RWPE2 (cell line): ENCODE measurements around the gene LRP1-AS.

Source experiments
- ATAC-seq: fragments of 200-7000 bp; cut with Tn5 transposase; 3 replicates; pipeline ENCODE4 v1.9.1; 2021; ENCODE audit warnings: low read depth
- DNase-seq: peaks from one replicate; pipeline ENCODE4 v3.0.0-alpha.2; 2020; ENCODE audit warnings: low spot score
- H3K27ac ChIP-seq: fragments of 450-650 bp; 2 replicates; pipeline ENCODE4 v1.5.1; 2017; ENCODE audit warnings: mild to moderate bottlenecking; ENCODE audit not compliant: poor library complexity, severe bottlenecking
- H3K27me3 ChIP-seq: fragments of 250-450 bp; sonication (Bioruptor Pico); 2 replicates; pipeline ENCODE4 v1.5.1; 2021; ENCODE audit warnings: mild to moderate bottlenecking, moderate library complexity; ENCODE audit not compliant: insufficient read depth, poor library complexity, severe bottlenecking
- H3K36me3 ChIP-seq: fragments of 250-450 bp; sonication (Bioruptor Pico); 2 replicates; pipeline ENCODE4 v1.5.1; 2020; ENCODE audit warnings: low read depth, mild to moderate bottlenecking, moderate library complexity
- H3K4me1 ChIP-seq: fragments of 250-450 bp; sonication (Bioruptor Pico); 2 replicates; pipeline ENCODE4 v1.5.1; 2021; ENCODE audit warnings: mild to moderate bottlenecking, moderate library complexity; ENCODE audit not compliant: insufficient read depth, poor library complexity, severe bottlenecking
- H3K4me3 ChIP-seq: fragments of 250-450 bp; sonication (Bioruptor Pico); 2 replicates; pipeline ENCODE4 v1.5.1; 2021; ENCODE audit warnings: mild to moderate bottlenecking, moderate library complexity; ENCODE audit not compliant: severe bottlenecking
- H3K9me3 ChIP-seq: fragments of 250-450 bp; sonication (Bioruptor Pico); 2 replicates; pipeline ENCODE4 v1.5.1; 2021; ENCODE audit warnings: mild to moderate bottlenecking, moderate library complexity; ENCODE audit not compliant: severe bottlenecking
- CTCF ChIP-seq: fragments of 450-650 bp; IDR thresholded peaks from one replicate; pipeline ENCODE4 v1.5.1; 2017; ENCODE audit warnings: mild to moderate bottlenecking, moderate library complexity; ENCODE audit not compliant: poor library complexity, severe bottlenecking

LRP1-AS gene

GRCh38 chr12:57134949-57135348 lies 12.5 kb downstream of the LRP1-AS start:
- no peak for DNase-seq
- Histone ChIP-seq H3K4me3 (no peak overlapping the region), H3K36me3 (0 out of 2 replicates have a peak, but pooled peaks cover 7% of the 10 kb centered on the region), H3K9me3 (no peaks in the 10 kb centered on the region), H3K27ac (no peak overlapping the region), H3K4me1 (no peaks in the 10 kb centered on the region), H3K27me3 (no peaks in the 10 kb centered on the region)
- TF ChIP-seq CTCF = no peak
- no peak for ATAC-seq

- no peak for TF ChIP-seq CTCF
- no peaks in the 10 kb centered on the region for H3K9me3 ChIP-seq
- H3K27me3 ChIP-seq = no peaks in the 10 kb centered on the region
- H3K4me3 ChIP-seq = no peak overlapping the region
- no peak for ATAC-seq
- no peaks in the 10 kb centered on the region for H3K36me3 ChIP-seq
- DNase-seq = no peak
- no peak overlapping the region for H3K27ac ChIP-seq
- H3K4me1 ChIP-seq = no peaks in the 10 kb centered on the region
Observed at GRCh38 chr12:57133916-57134315, 13.5 kb downstream of the LRP1-AS start.

- Histone ChIP-seq H3K4me3 (no peak overlapping the region), H3K27ac (no peak overlapping the region), H3K9me3 (no peaks in the 10 kb centered on the region), H3K27me3 (no peaks in the 10 kb centered on the region), H3K4me1 (no peaks in the 10 kb centered on the region), H3K36me3 (no peaks in the 10 kb centered on the region)
- no peak for ATAC-seq
- no peak for TF ChIP-seq CTCF
- DNase-seq = no peak
Observed at GRCh38 chr12:57133013-57133569, 14.3 kb downstream of the LRP1-AS start.

DNA sequence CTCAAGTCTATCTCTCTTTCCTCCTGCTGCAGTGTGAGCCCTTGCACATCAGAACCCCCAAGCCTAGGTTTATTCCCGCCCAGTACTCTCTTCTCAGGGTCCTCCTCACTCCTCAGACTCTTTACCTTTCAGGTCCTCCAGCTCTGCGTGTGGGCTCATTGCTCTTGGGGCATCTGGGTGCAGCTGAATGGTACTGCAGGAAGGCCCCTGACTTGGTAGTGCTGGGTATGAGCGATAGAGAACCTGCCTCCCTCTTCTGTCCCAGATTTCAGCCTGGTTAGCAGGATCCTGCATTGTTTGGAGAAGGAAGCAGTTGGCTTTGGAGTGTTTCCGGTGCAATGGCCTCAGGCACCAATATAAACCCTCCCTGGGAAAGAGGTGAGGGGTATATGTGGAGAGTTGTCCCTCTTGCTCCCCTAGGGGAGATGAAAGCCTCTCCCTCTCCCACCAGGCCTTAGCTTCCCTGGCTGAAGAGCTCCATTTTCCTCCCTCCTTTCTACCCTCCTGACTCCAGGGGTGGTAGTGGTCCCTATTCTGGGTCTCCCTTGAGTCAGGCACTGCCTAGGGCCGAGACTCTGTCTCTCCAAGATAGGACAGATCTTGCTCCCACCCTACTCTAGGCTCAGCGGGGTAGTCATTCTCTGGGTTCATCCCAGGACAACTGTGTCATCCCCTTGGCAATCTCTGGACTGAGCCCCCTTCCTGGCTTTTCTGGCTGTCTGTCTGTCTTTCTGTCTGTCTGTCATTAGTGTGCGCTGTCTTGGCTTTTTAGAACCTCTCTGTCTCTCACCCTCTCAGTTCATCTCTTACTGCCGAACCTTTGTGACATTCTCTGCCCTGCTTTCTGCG lies 15.3 kb downstream of the LRP1-AS start:
- TF ChIP-seq CTCF = no peak
- Histone ChIP-seq H3K36me3 (no peaks in the 10 kb centered on the region), H3K4me1 (peaks cover 2% of the 10 kb centered on the region), H3K27ac (no peak overlapping the region), H3K27me3 (no peaks in the 10 kb centered on the region), H3K9me3 (no peaks in the 10 kb centered on the region), H3K4me3 (no peak overlapping the region)
- ATAC-seq (no peak), DNase-seq (no peak)

GRCh38 chr12:57130941-57131340 lies 16.5 kb downstream of the LRP1-AS start:
- peaks cover 3% of the 10 kb centered on the region for H3K4me1 ChIP-seq
- H3K27ac ChIP-seq = no peak overlapping the region
- ATAC-seq (no peak), DNase-seq (no peak)
- TF ChIP-seq CTCF = no peak
- H3K4me3 ChIP-seq = no peak overlapping the region
- H3K36me3 ChIP-seq = no peaks in the 10 kb centered on the region
- H3K9me3 ChIP-seq = no peaks in the 10 kb centered on the region
- no peaks in the 10 kb centered on the region for H3K27me3 ChIP-seq
